Uterus (tissue), 4 donors: ENCODE results near the gene KLHL21. TPM values are rescaled to one million over a fixed set of nuclear protein-coding genes. Genes with fewer than 3 reads are reported as not detected.
A peak's percentile ranks its signal among the peaks of the same experiment; 100 is the strongest.
"Not testable (repeated sequence)": the region's sequence is repeated elsewhere in the genome, so short reads cannot be mapped to it uniquely, and the experiment has no call there.

ENCODE experiments used
- DNase-seq, 2 donors: peaks; one replicate each; pipeline ENCODE4 v3.0.0-alpha.2; 2019 to 2020
- H3K27ac ChIP-seq, 2 donors: fragments of 200-600 bp; sonication (generic); 1 replicate in 1 of 2; 2 replicates in 1 of 2; pipeline ENCODE4 v1.5.1; 2016 to 2018
- H3K27me3 ChIP-seq, 2 donors: fragments of 200-600 bp; sonication (generic); one replicate each; pipeline ENCODE4 v1.5.1; 2018 to 2019; ENCODE audit warnings: control low read depth in 1 of 2
- H3K36me3 ChIP-seq, 2 donors: fragments of 200-600 bp; sonication (generic); one replicate each; pipeline ENCODE4 v1.5.1; 2019; ENCODE audit warnings: control low read depth in 1 of 2
- H3K4me1 ChIP-seq, 2 donors: fragments of 200-600 bp; sonication (generic); one replicate each; pipeline ENCODE4 v1.5.1; 2018 to 2019; ENCODE audit warnings: control low read depth in 1 of 2
- H3K4me3 ChIP-seq, 2 donors: fragments of 200-600 bp; sonication (generic); 1 replicate in 1 of 2; 2 replicates in 1 of 2; pipeline ENCODE4 v1.5.1; 2018 to 2019; ENCODE audit warnings: mild to moderate bottlenecking in 1 of 2
- H3K9me3 ChIP-seq, 2 donors: fragments of 200-600 bp; sonication (generic); one replicate each; pipeline ENCODE4 v1.5.1; 2019; ENCODE audit warnings: control low read depth in 1 of 2
- CTCF ChIP-seq, 4 experiments: fragments of 200-600 bp in 2 of 4; fragments of 450-650 bp in 2 of 4; sonication (generic) in 2 of 4; IDR thresholded peaks; one replicate each; pipeline ENCODE4 v1.5.1; 2016 to 2019; ENCODE audit warnings: antibody characterized with exemption in 4 of 4, mild to moderate bottlenecking in 2 of 4, moderate library complexity in 1 of 4
- POLR2A ChIP-seq, 2 donors: fragments of 450-650 bp; IDR thresholded peaks; one replicate each; pipeline ENCODE4 v1.6.1; 2016; ENCODE audit warnings: antibody characterized with exemption in 2 of 2, mild to moderate bottlenecking in 1 of 2, moderate library complexity in 1 of 2
- intact Hi-C: fragments of 100-400 bp; cut with DNase I; formaldehyde crosslinking; loops from one replicate; pipeline ENCODE4 v1.15.1; 2023; ENCODE audit warnings: low total_unique reads
- total RNA-seq, 4 donors: library from RNA; depleted of rRNA in 3 of 4; stranded (reverse); fragments of >200 nt in 3 of 4; gene quantifications; one replicate each; pipeline versions ENCODE4 v1.1.0 to v1.2.4, GENCODE V29; 2014 to 2023
- donor health status: DM: yes; HTN: yes; CAD: no.

The KLHL21 gene
- total RNA-seq, 4 donors from 2014 or later, result 17.4 to 31.1 (median 20.6) TPM

- Histone ChIP-seq H3K27me3 (no peaks in the 10 kb centered on the region), H3K27ac (no peak overlapping the region), H3K4me1 (no peaks in the 10 kb centered on the region), H3K36me3 (no peaks in the 10 kb centered on the region), H3K9me3 (no peaks in the 10 kb centered on the region), H3K4me3 (no peak overlapping the region)
- no peak for TF ChIP-seq CTCF (IDR thresholded peaks at IDR 0.05)
- no peak for TF ChIP-seq POLR2A (IDR thresholded peaks at IDR 0.05)
- no peak for DNase-seq
- intact Hi-C loops, result loop anchor here (10.0 kb wide), 1 partner anchor 150 kb away; the partner anchor contains the start of gene PLEKHG5
These were observed 42.3 kb upstream of the KLHL21 start for GRCh38 chr1:6645018-6645417.

DNA sequence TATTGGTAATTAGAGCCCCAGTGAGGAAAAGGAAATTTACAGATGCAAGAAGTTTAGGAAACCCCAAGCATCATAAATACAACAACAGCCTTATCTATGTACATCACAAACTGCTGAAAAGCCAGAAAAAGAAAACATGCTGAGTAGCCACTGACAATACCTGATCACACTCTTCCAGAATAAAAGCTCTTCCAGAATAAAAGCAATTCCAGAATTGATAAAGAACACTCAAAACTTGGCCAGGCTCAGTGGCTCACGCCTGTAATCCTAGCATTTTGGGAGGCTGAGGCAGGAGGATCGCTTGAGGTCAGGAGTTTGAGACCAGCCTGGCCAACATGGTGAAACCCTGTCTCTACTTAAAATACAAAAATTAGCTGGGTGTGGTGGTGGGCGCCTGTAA, 38.2 kb upstream of the KLHL21 start:
- H3K4me1 ChIP-seq, DNase-seq, H3K27ac ChIP-seq, H3K36me3 ChIP-seq, H3K4me3 ChIP-seq, H3K27me3 ChIP-seq, H3K9me3 ChIP-seq: not testable (repeated sequence)
- intact Hi-C loops, result loop anchor here (10.0 kb wide), 1 partner anchor 146 kb away; the partner anchor contains the start of gene PLEKHG5

- H3K27me3 ChIP-seq, result no peaks in the 10 kb centered on the region
- no peaks in the 10 kb centered on the region for H3K36me3 ChIP-seq
- H3K9me3 ChIP-seq, result no peaks in the 10 kb centered on the region
- peak; percentile 81 to 87 for DNase-seq
- H3K4me3 ChIP-seq, result no peak overlapping the region
- intact Hi-C loops, result loop anchor here (10.0 kb wide), 1 partner anchor 83 kb away; the partner anchor contains the start of genes NOL9 and TAS1R1
- TF ChIP-seq CTCF (IDR thresholded peaks at IDR 0.05), result no peak
- peak in 1 of 2 donors; percentile 10 for TF ChIP-seq POLR2A (IDR thresholded peaks at IDR 0.05)
- H3K27ac ChIP-seq, result peak overlapping the region; percentile 59 to 72
- no peaks in the 10 kb centered on the region for H3K4me1 ChIP-seq
These were observed 35.6 kb upstream of the KLHL21 start for GRCh38 chr1:6638226-6638625.

DNA sequence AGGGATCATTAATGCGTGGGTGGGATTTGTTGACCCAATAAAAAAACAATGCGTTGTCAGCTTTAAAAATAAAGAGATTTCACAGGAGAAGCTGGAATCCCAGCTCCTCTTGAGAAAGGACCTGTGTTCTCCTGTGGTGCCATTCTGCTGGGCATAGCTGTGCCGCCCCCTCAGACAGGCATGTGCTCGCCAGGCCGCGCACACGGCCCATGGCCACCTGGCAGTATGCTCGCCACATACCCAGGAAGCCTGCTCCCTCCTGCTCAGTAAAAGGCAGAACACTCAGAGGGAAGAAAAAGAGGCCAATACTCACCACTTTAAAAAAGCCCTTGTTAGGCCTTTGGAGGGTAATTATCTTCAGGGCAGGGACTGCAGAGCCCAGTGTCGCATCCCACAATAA, 35.1 kb upstream of the KLHL21 start:
- DNase-seq, result no peak
- Histone ChIP-seq H3K36me3 (no peaks in the 10 kb centered on the region), H3K4me1 (no peaks in the 10 kb centered on the region), H3K4me3 (no peak overlapping the region), H3K27ac (peak overlapping the region; percentile 59 to 72), H3K9me3 (no peaks in the 10 kb centered on the region), H3K27me3 (no peaks in the 10 kb centered on the region)
- intact Hi-C loops, result loop anchor here (10.0 kb wide), 1 partner anchor 83 kb away; the partner anchor contains the start of genes NOL9 and TAS1R1
- no peak for TF ChIP-seq CTCF (IDR thresholded peaks at IDR 0.05)

GRCh38 chr1:6636778-6637177, 34.1 kb upstream of the KLHL21 start:
- H3K9me3 ChIP-seq, H3K27me3 ChIP-seq, H3K4me1 ChIP-seq, H3K36me3 ChIP-seq, H3K27ac ChIP-seq, H3K4me3 ChIP-seq, DNase-seq: not testable (repeated sequence)
- intact Hi-C loops, result loop anchor here (10.0 kb wide), 1 partner anchor 82 kb away; the partner anchor contains the start of genes NOL9 and TAS1R1

GRCh38 chr1:6635910-6636760, 33.5 kb upstream of the KLHL21 start:
- no peak for DNase-seq
- H3K4me1 ChIP-seq, result no peaks in the 10 kb centered on the region
- no peaks in the 10 kb centered on the region for H3K36me3 ChIP-seq
- H3K9me3 ChIP-seq, result no peaks in the 10 kb centered on the region
- TF ChIP-seq POLR2A (IDR thresholded peaks at IDR 0.05) (no peak), CTCF (IDR thresholded peaks at IDR 0.05) (no peak)
- intact Hi-C loops, result loop anchor here (10.0 kb wide), 1 partner anchor 81 kb away; the partner anchor contains the start of genes NOL9 and TAS1R1
- no peak overlapping the region for H3K27ac ChIP-seq
- H3K4me3 ChIP-seq, result no peak overlapping the region
- H3K27me3 ChIP-seq, result no peaks in the 10 kb centered on the region
